Breast epithelium (tissue), 4 donors: Measurements from ENCODE around the gene ELL. TPM values are rescaled to one million over a fixed set of nuclear protein-coding genes. Genes with fewer than 3 reads are reported as not detected.

ENCODE experiments used
- DNase-seq, 2 donors: peaks; one replicate each; pipeline ENCODE4 v3.0.0-alpha.2; 2019; ENCODE audit warnings: low spot score in 2 of 2
- H3K27ac ChIP-seq, 2 donors: fragments of 200-600 bp; sonication (generic) in 1 of 2; one replicate each; pipeline ENCODE4 v1.5.1; 2016 to 2019; ENCODE audit warnings: mild to moderate bottlenecking in 1 of 2
- H3K27me3 ChIP-seq, 2 donors: fragments of 200-600 bp; sonication (generic) in 1 of 2; one replicate each; pipeline versions ENCODE4 v1.5.1 to v1.6.0; 2017 to 2019; ENCODE audit warnings: control low read depth in 1 of 2, mild to moderate bottlenecking in 1 of 2
- H3K36me3 ChIP-seq: fragments of 200-600 bp; one replicate; pipeline ENCODE4 v1.5.1; 2019
- H3K4me1 ChIP-seq, 2 donors: fragments of 200-600 bp; sonication (generic); one replicate each; pipeline ENCODE4 v1.5.1; 2016 to 2019; ENCODE audit warnings: control low read depth in 1 of 2
- H3K4me3 ChIP-seq, 3 donors: fragments of 200-600 bp; sonication (generic); 1 replicate in 2 of 3; 2 replicates in 1 of 3; pipeline ENCODE4 v1.5.1; 2016 to 2019; ENCODE audit warnings: mild to moderate bottlenecking in 3 of 3, moderate library complexity in 2 of 3
- H3K9me3 ChIP-seq, 2 donors: fragments of 200-600 bp; sonication (generic) in 1 of 2; one replicate each; pipeline ENCODE4 v1.5.1; 2016 to 2019; ENCODE audit warnings: control low read depth in 1 of 2
- POLR2A ChIP-seq: fragments of 450-650 bp; IDR thresholded peaks from one replicate; pipeline ENCODE4 v1.6.1; 2016; ENCODE audit warnings: antibody characterized with exemption, mild to moderate bottlenecking, moderate library complexity
- POLR2AphosphoS5 ChIP-seq, 3 donors: sonication (generic); formaldehyde crosslinking; IDR thresholded peaks; one replicate each; pipeline ENCODE4 v1.6.1; 2017; ENCODE audit warnings: antibody characterized with exemption in 3 of 3
- intact Hi-C: fragments of 100-400 bp; cut with DNase I; formaldehyde crosslinking; loops from one replicate; pipeline ENCODE4 v1.15.1; 2023; ENCODE audit warnings: low total_unique reads
- total RNA-seq, 3 donors: library from RNA; depleted of rRNA; stranded (reverse); fragments of >200 nt; gene quantifications; one replicate each; pipeline ENCODE4 v1.1.0, GENCODE V29; 2016
- TF ChIP-seq, protein P1 (sequence below), 3 donors: fragments of 450-650 bp; IDR thresholded peaks; one replicate each; pipeline ENCODE4 v1.5.1; 2016 to 2017; ENCODE audit warnings: antibody characterized with exemption in 3 of 3, mild to moderate bottlenecking in 3 of 3, moderate library complexity in 3 of 3

The ELL gene
- total RNA-seq, 3 donors from 2014 or later = 13.0 to 22.3 (median 15.7) TPM

DNA sequence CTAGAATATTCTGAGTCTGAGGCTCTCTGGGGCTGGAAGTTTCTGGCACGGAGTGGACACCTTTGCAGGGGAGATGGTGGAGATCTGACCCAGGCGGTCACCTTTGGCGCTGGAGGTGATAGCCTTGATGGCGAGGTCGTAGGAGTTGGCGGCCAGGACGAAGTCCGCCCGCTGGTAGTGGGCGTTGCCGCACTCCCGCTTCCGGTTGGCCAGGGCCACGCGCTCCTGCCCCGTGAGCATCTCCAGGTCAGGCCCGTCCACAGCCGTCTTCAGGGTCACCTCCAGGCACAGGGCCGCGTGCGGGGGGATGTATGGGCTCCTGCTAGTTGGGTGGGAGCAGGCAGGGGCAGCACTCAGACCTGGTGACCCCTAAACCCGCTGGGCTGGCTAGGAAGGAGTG, 16.2 kb upstream of the ELL start:
- no peaks in the 10 kb centered on the region for H3K4me1 ChIP-seq
- H3K27me3 ChIP-seq = no peaks in the 10 kb centered on the region
- intact Hi-C loops = no loop called here
- DNase-seq = no peak
- peaks cover 7% of the 10 kb centered on the region for H3K36me3 ChIP-seq
- no peak overlapping the region for H3K4me3 ChIP-seq
- no peak overlapping the region for H3K27ac ChIP-seq
- H3K9me3 ChIP-seq = no peaks in the 10 kb centered on the region
- TF ChIP-seq POLR2AphosphoS5 (IDR thresholded peaks at IDR 0.05) (no peak), POLR2A (no peak)
- TF ChIP-seq, protein P1, sequence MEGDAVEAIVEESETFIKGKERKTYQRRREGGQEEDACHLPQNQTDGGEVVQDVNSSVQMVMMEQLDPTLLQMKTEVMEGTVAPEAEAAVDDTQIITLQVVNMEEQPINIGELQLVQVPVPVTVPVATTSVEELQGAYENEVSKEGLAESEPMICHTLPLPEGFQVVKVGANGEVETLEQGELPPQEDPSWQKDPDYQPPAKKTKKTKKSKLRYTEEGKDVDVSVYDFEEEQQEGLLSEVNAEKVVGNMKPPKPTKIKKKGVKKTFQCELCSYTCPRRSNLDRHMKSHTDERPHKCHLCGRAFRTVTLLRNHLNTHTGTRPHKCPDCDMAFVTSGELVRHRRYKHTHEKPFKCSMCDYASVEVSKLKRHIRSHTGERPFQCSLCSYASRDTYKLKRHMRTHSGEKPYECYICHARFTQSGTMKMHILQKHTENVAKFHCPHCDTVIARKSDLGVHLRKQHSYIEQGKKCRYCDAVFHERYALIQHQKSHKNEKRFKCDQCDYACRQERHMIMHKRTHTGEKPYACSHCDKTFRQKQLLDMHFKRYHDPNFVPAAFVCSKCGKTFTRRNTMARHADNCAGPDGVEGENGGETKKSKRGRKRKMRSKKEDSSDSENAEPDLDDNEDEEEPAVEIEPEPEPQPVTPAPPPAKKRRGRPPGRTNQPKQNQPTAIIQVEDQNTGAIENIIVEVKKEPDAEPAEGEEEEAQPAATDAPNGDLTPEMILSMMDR (IDR thresholded peaks at IDR 0.05) = no peak

DNA sequence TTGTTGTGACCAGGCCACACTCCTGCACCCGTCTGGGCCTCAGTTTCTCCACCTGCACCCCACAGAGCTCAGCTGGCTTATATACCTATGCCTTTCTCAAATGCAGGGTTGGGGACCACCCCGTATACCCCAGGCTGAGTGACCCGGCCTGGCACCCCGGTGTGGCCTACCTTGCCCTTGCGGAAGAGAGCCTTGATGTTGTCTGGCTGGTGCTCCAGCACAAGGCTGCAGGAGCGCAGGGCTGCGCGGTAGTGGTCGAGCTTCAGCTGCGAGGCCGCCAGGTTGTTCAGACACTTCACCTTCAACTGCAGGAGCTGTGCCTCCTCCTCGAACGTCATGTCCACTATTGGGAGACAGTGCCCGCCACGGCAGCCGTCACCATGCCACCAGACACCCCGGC, 15.6 kb upstream of the ELL start:
- H3K9me3 ChIP-seq = no peaks in the 10 kb centered on the region
- TF ChIP-seq POLR2A (no peak), POLR2AphosphoS5 (IDR thresholded peaks at IDR 0.05) (no peak)
- TF ChIP-seq, protein P1 (IDR thresholded peaks at IDR 0.05) = no peak
- H3K27ac ChIP-seq = no peak overlapping the region
- intact Hi-C loops = no loop called here
- peaks cover 14% of the 10 kb centered on the region for H3K36me3 ChIP-seq
- no peak overlapping the region for H3K4me3 ChIP-seq
- DNase-seq = no peak
- H3K4me1 ChIP-seq = no peaks in the 10 kb centered on the region
- no peaks in the 10 kb centered on the region for H3K27me3 ChIP-seq

DNA sequence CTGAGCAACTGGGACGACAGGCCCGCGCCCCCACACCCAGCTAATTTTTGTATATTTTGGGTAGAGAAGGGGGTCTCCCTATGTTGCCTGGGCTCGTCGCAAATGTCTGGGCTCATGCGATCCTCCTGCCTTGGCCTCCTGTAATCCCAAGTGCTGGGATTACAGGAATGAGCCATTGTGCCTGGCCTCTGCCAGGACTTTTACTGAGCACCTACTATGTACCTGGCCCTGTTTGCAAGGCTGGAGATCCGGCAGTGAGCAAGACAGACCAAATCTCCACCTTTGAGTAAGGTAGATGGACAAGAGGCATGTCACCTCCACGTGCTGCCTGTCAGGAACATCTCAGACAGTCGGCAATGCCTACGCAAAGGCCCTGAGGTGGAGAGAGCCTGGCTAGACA, 14.6 kb upstream of the ELL start:
- Histone ChIP-seq H3K4me3 (no peak overlapping the region), H3K36me3 (peaks cover 12% of the 10 kb centered on the region)

DNA sequence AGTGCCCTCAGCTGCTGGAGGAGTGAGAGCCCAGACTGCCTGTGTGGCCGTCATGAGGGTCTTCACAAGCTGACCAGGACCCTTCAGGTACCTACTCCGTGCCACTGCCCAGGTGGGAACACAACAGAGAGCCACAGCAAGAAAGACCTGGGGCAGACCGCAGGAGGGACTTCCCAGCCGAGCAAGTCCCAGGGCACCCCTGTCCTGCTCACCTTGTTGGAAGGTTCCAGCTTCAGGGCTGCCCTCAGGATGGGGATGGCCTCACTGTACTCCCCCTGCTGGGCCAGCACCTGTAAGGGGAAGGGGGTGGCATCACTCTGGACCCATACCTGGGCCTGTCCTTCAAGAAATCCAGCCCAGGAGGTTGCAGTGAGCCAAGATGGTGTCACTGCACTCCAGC, 11.2 kb upstream of the ELL start:
- Histone ChIP-seq H3K36me3 (peaks cover 8% of the 10 kb centered on the region), H3K27ac (no peak overlapping the region), H3K27me3 (no peaks in the 10 kb centered on the region), H3K4me3 (no peak overlapping the region), H3K4me1 (no peaks in the 10 kb centered on the region), H3K9me3 (no peaks in the 10 kb centered on the region)
- no peak for DNase-seq
- intact Hi-C loops = loop anchor here (2.0 kb wide), 1 partner anchor 46 kb away; no protein-coding TSS in a partner anchor
- no peak for TF ChIP-seq POLR2A
- TF ChIP-seq POLR2AphosphoS5 (IDR thresholded peaks at IDR 0.05) = no peak
- TF ChIP-seq, protein P1 (IDR thresholded peaks at IDR 0.05) = no peak

More for the DNA sequence above, 14.6 kb upstream of the ELL start:
- no peak overlapping the region for H3K27ac ChIP-seq
- intact Hi-C loops = no loop called here
- H3K9me3 ChIP-seq = no peaks in the 10 kb centered on the region
- no peak for DNase-seq
- H3K4me1 ChIP-seq = no peaks in the 10 kb centered on the region
- TF ChIP-seq, protein P1 (IDR thresholded peaks at IDR 0.05) = no peak
- TF ChIP-seq POLR2AphosphoS5 (IDR thresholded peaks at IDR 0.05) = no peak
- no peak for TF ChIP-seq POLR2A
- H3K27me3 ChIP-seq = no peaks in the 10 kb centered on the region

DNA sequence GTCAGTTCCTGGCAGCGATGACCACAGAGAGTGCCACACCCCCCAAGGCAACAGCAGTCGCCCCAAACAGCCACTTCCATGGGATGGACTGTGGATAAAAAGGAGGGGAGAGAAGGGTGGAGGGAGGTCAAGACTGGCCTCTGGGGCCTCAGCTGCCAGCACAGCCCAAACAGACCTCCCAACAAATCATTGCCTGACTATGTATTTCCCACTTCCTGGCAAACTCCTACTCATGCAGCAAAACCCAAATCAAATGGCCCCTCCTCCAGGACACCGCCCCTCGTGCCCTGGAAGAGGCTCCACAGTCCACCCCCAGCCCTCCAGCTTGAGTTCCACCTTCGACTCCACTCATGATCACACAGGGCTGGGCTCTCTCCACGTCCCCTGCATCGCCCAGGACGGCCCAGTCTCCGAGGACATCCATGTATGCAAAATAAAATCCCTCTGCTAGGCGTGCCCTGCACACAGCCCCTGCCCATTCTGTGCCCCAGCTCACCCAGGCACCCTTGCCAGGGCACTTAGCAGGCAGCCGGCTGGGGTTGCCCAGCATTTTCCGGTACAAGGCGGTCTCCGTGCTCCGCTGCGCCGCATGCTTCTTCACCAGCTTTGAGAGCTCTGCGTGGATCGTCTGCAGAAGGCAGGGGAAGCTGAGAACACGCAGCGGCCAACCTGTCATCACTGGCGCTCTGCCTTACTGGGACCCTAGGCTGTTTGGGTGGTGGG, 10.5 kb upstream of the ELL start:
- no peak overlapping the region for H3K4me3 ChIP-seq
- H3K36me3 ChIP-seq = peaks cover 8% of the 10 kb centered on the region
- intact Hi-C loops = loop anchor here (2.0 kb wide), 1 partner anchor 46 kb away; no protein-coding TSS in a partner anchor
- no peaks in the 10 kb centered on the region for H3K9me3 ChIP-seq
- TF ChIP-seq, protein P1 (IDR thresholded peaks at IDR 0.05) = no peak
- H3K4me1 ChIP-seq = no peaks in the 10 kb centered on the region
- no peaks in the 10 kb centered on the region for H3K27me3 ChIP-seq
- H3K27ac ChIP-seq = no peak overlapping the region
- no peak for DNase-seq
